Psoas muscle (tissue), 8 donors: ENCODE measurements around the gene NTRK1. TPM values are rescaled to one million over a fixed set of nuclear protein-coding genes. Genes with fewer than 3 reads are reported as not detected.
A peak's percentile ranks its signal among the peaks of the same experiment; 100 is the strongest.

Experiments
- ATAC-seq, 4 donors: fragments of 200-7000 bp; cut with Tn5 transposase; one replicate each; pipeline ENCODE4 v1.9.1; 2020; ENCODE audit warnings: moderate library complexity in 3 of 4, mild to moderate bottlenecking in 2 of 4
- DNase-seq, 2 donors: peaks; one replicate each; pipeline ENCODE4 v3.0.0-alpha.2; 2020
- H3K27ac ChIP-seq: fragments of 200-600 bp; one replicate; pipeline ENCODE4 v1.8.0; 2022
- H3K27me3 ChIP-seq, 3 donors: fragments of 200-600 bp in 1 of 3; one replicate each; pipeline versions ENCODE4 v1.6.1 to v1.8.0; 2013 to 2022; ENCODE audit warnings: low read length in 2 of 3, mild to moderate bottlenecking in 2 of 3, moderate library complexity in 1 of 3; ENCODE audit not compliant: insufficient read depth in 3 of 3
- H3K36me3 ChIP-seq, 2 donors: fragments of 200-600 bp in 1 of 2; one replicate each; pipeline versions ENCODE4 v1.6.1 to v1.8.0; 2013 to 2022; ENCODE audit warnings: low read depth in 1 of 2, mild to moderate bottlenecking in 1 of 2, moderate library complexity in 1 of 2; ENCODE audit not compliant: insufficient read depth in 1 of 2
- H3K4me1 ChIP-seq: fragments of 200-600 bp; one replicate; pipeline ENCODE4 v1.8.0; 2022
- H3K4me3 ChIP-seq: fragments of 200-600 bp; one replicate; pipeline ENCODE4 v1.8.0; 2022; ENCODE audit warnings: mild to moderate bottlenecking
- H3K9me3 ChIP-seq: fragments of 200-600 bp; one replicate; pipeline ENCODE4 v1.8.0; 2022
- WGBS, 3 donors: extraction: QIAGEN DNeasy Blood & Tissue Kit; methylation state at CpG; one replicate each; pipeline versions ENCODE4 v1.1.6 to v1.1.7; 2013; 5-methylcytosine and 5-hydroxymethylcytosine counted together
- intact Hi-C, 2 donors: fragments of 100-400 bp; cut with DNase I; formaldehyde crosslinking; loops; one replicate each; pipeline versions ENCODE4 v1.11.0 to v1.14.2; 2022
- polyA plus RNA-seq, 3 donors: library from polyadenylated mRNA; stranded (reverse); fragments of 200-250 nt; gene quantifications; one replicate each; pipeline ENCODE4 v1.2.3, GENCODE V29; 2013
- total RNA-seq, 4 donors: library from RNA; stranded (reverse); fragmentation: NEBNext Ultra II Directional in 2 of 4; extraction: Animal tissue kit (Norgen Biotek cat#: 25700) in 2 of 4; gene quantifications; one replicate each; pipeline versions ENCODE4 v1.2.1 to v1.2.4, GENCODE V29; 2021 to 2023
- TF ChIP-seq, protein P1 (sequence below): fragments of 200-600 bp; IDR thresholded peaks from one replicate; pipeline ENCODE4 v1.8.0; 2022; ENCODE audit warnings: antibody characterized with exemption
- donor health status: healthy with polysubstance abuse.
- donor health status: DM: no; HTN: no; CAD: no; lungs with moderate emphysema.
- donor health status: Bipolar disorder and iron deficiency.
- donor health status: healthy.
- donor health status: DM: yes; HTN: yes; CAD: no.
- donor health status: DM: no; HTN: no; CAD: no.
- donor health status: DM: no; HTN: no; CAD: no.
- donor health status: DM: yes; HTN: yes; CAD: no.

The NTRK1 gene
- total and polyA plus RNA-seq, 7 donors = 0.07 to 0.92 (median 0.44) TPM

DNA sequence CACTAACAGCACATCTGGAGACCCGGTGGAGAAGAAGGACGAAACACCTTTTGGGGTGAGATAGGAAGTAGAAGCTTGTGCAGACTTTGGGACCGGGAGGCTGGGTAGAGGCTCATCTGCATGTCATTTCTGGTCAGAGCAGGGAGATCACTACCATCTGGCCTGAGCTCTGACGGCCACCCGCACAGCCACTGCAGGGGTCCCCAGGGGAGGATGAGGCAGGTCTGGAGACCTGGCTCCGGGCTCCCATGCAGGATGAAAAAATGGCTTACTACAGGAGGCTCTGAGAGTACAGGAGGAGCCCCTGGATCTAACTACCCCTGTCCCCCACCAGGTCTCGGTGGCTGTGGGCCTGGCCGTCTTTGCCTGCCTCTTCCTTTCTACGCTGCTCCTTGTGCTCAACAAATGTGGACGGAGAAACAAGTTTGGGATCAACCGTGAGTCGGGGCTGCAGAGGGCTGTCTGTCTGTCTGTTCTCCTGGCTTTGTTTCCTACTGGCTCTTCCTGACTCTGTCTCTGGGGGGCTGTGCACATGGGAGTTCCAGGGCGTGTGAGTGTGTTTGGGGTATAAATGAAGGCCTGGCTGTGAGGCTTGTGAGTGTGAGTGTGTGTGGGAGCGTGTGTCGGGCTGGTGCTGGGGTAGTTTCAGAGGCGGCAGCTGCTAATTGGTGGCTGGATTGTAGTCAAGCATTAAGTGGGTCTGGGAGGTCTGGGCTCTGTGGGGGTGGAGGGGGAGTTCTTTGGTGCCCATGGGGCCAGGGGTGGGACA is 14.1 kb downstream of the NTRK1 start:
- intact Hi-C loops = no loop called here
- Histone ChIP-seq H3K4me3 (no peak overlapping the region), H3K27ac (no peak overlapping the region), H3K4me1 (no peaks in the 10 kb centered on the region), H3K36me3 (no peaks in the 10 kb centered on the region), H3K27me3 (no peaks in the 10 kb centered on the region), H3K9me3 (no peaks in the 10 kb centered on the region)
- TF ChIP-seq, protein P1, sequence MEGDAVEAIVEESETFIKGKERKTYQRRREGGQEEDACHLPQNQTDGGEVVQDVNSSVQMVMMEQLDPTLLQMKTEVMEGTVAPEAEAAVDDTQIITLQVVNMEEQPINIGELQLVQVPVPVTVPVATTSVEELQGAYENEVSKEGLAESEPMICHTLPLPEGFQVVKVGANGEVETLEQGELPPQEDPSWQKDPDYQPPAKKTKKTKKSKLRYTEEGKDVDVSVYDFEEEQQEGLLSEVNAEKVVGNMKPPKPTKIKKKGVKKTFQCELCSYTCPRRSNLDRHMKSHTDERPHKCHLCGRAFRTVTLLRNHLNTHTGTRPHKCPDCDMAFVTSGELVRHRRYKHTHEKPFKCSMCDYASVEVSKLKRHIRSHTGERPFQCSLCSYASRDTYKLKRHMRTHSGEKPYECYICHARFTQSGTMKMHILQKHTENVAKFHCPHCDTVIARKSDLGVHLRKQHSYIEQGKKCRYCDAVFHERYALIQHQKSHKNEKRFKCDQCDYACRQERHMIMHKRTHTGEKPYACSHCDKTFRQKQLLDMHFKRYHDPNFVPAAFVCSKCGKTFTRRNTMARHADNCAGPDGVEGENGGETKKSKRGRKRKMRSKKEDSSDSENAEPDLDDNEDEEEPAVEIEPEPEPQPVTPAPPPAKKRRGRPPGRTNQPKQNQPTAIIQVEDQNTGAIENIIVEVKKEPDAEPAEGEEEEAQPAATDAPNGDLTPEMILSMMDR = no peak
- WGBS, 3 donors = 72 to 77% (median 77%) methylated on average over 16 of the region's 16 CpGs
- DNase-seq = peak in 1 of 2 donors; percentile 20
- ATAC-seq = no peak

DNA sequence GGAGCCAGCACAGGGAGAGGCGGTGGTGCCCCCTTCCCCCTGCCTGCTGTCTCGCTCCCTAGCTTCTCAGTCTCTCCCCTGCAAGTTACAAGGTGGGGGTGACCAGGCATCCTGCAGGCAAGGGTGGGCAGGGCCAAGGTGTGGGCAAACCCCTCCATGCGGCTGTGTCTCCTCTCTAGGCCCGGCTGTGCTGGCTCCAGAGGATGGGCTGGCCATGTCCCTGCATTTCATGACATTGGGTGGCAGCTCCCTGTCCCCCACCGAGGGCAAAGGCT is 14.6 kb downstream of the NTRK1 start:
- DNase-seq (peak in 1 of 2 donors; percentile 36), ATAC-seq (no peak)
- Histone ChIP-seq H3K27ac (no peak overlapping the region), H3K36me3 (no peaks in the 10 kb centered on the region), H3K9me3 (no peaks in the 10 kb centered on the region), H3K4me1 (no peaks in the 10 kb centered on the region), H3K27me3 (peaks cover 0 to under 1% (median 0%) of the 10 kb centered on the region in 3 donors), H3K4me3 (no peak overlapping the region)
- WGBS, 3 donors = 59 to 75% (median 61%) methylated on average over 3 to 5 of the region's 5 CpGs
- intact Hi-C loops = no loop called here
- TF ChIP-seq, protein P1 = no peak

DNA sequence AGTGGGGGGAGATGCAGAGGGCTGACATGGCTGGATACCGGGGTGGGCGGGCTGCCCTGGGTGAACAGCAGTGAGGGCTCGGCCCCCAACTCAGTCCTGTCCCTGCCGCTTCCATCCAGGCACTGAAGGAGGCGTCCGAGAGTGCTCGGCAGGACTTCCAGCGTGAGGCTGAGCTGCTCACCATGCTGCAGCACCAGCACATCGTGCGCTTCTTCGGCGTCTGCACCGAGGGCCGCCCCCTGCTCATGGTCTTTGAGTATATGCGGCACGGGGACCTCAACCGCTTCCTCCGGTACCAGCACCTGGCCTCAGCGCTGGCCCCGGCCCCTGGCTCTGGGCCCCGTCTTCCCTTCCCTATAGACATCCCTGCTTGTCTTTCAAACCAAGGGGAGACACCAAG is 15.6 kb downstream of the NTRK1 start:
- Histone ChIP-seq H3K4me1 (no peaks in the 10 kb centered on the region), H3K36me3 (no peaks in the 10 kb centered on the region), H3K27ac (no peak overlapping the region), H3K27me3 (peaks cover 0 to 5% (median 0%) of the 10 kb centered on the region in 3 donors), H3K4me3 (no peak overlapping the region), H3K9me3 (no peaks in the 10 kb centered on the region)
- ATAC-seq (no peak), DNase-seq (peak in 1 of 2 donors; percentile 42)
- intact Hi-C loops = no loop called here
- WGBS, 3 donors = 50 to 55% (median 51%) methylated on average over 21 of the region's 21 CpGs
- TF ChIP-seq, protein P1 = no peak

DNA sequence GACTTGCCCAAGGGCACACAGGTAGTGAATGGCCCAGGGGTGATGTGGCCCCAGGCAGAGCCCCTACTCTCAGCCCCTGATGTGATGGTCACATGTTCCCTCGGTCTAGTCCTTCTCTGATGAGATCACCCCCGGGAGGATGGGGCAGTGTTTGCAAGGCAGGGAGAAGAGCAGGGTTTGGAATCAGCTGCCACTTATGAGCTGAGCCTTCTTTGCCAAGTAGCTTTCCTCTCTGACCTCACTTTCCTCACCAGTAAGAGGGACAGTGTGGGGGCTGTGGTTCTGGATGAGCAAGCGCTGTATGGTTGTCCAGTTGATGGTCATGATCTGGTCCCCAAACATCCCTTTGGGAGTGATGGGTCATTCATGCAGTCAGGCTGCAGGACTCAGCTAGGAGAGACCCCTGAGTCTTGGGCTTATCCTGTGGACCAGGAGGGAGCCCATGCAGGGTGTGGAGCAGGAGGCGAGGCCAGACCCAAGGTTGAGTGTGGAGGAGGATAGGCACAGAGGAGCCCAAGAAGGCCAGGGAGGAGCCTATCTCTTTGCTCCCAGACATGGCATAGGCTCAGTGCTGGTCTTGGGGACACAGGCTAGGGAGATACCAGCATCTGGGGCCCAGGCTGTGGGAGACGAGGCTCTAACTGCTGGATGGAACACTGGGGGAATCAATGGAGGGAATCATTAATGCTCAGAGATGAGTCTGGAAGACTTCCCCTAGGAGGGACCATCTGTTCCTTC is 16.9 kb downstream of the NTRK1 start:
- Histone ChIP-seq H3K9me3 (no peaks in the 10 kb centered on the region), H3K4me3 (no peak overlapping the region), H3K4me1 (no peaks in the 10 kb centered on the region), H3K27ac (no peak overlapping the region), H3K36me3 (no peaks in the 10 kb centered on the region), H3K27me3 (peaks cover 0 to 5% (median 0%) of the 10 kb centered on the region in 3 donors)
- no peak for ATAC-seq
- intact Hi-C loops = no loop called here
- 70 to 79% (median 76%) methylated on average over 5 of the region's 5 CpGs for WGBS, 3 donors
- DNase-seq = peak in 1 of 2 donors; percentile 24
- TF ChIP-seq, protein P1 = no peak
